ENCODE results near the gene FBXO17. TPM values are rescaled to one million over a fixed set of nuclear protein-coding genes. Genes with fewer than 3 reads are reported as not detected.
A peak's percentile ranks its signal among the peaks of the same experiment; 100 is the strongest.

Gene FBXO17
- total and polyA plus RNA-seq, 2 of the 13 experiments (the other 11 are each of a cell fraction or from before 2014, with no cell fraction given): 22.1 to 58.7 TPM

- TF ChIP-seq ZNF710 (CRISPR knock-in tag; IDR thresholded peaks at IDR 0.05; ENCODE audit: borderline replicate concordance) (no peak), ZNF180 (CRISPR knock-in tag; IDR thresholded peaks at IDR 0.05; ENCODE audit: borderline replicate concordance, low read depth) (no peak), ZFP82 (CRISPR knock-in tag; IDR thresholded peaks at IDR 0.05; ENCODE audit: borderline replicate concordance) (no peak), CAMTA2 (CRISPR knock-in tag; IDR thresholded peaks at IDR 0.05; ENCODE audit: borderline replicate concordance) (no peak), ZNF576 (CRISPR knock-in tag; IDR thresholded peaks at IDR 0.05) (no peak), JDP2 (CRISPR knock-in tag; IDR thresholded peaks at IDR 0.05; ENCODE audit: borderline replicate concordance) (no peak), ZNF3 (CRISPR knock-in tag; IDR thresholded peaks at IDR 0.05) (no peak), SRSF1 (optimal IDR thresholded peaks at IDR 0.05; ENCODE audit: low read depth, low read length) (no peak), ZNF709 (CRISPR knock-in tag; IDR thresholded peaks at IDR 0.05) (no peak), ZNF614 (CRISPR knock-in tag; IDR thresholded peaks at IDR 0.05; ENCODE audit: borderline replicate concordance) (peak; percentile 52; the same call in 1 of the 2 replicates), ZNF879 (CRISPR knock-in tag; IDR thresholded peaks at IDR 0.05) (peak; percentile 34; the same call in 1 of the 2 replicates), ZMAT3 (CRISPR knock-in tag; conservative IDR thresholded peaks at IDR 0.05) (peak; percentile 62; the same call in 1 of the 2 replicates), BCL3 (CRISPR knock-in tag; IDR thresholded peaks at IDR 0.05) (0 out of 2 replicates have a peak, but pooled peaks have one; percentile 4), PTBP1 (IDR thresholded peaks at IDR 0.05; ENCODE audit: low read depth, low read length, poor library complexity, severe bottlenecking) (peak; percentile 25), TIGD3 (CRISPR knock-in tag; IDR thresholded peaks at IDR 0.05; ENCODE audit: borderline replicate concordance) (0 out of 2 replicates have a peak, but pooled peaks have one; percentile 21), BHLHE40 (IDR thresholded peaks at IDR 0.05; ENCODE audit: low read length) (0 out of 2 replicates have a peak, but pooled peaks have one; percentile 14), SP2 (CRISPR knock-in tag; IDR thresholded peaks at IDR 0.05) (no peak), TCF7L2 (IDR thresholded peaks at IDR 0.05; ENCODE audit: low read depth, low read length) (no peak), HMGXB3 (CRISPR knock-in tag; IDR thresholded peaks at IDR 0.05; ENCODE audit: borderline replicate concordance) (no peak)
Observed at GRCh38 chr19:38929929-38930775, 45.4 kb downstream of the FBXO17 start, which contains the start of gene SARS2 (continued).
